Hematopoietic multipotent progenitor cell treated with erythropoietin and hydrocortisone succinate and interleukin-3 and kit ligand, for 4 days (in vitro differentiated cells): Measurements from ENCODE around the gene CNTNAP5.

ENCODE experiments used
- DNase-seq: peaks from one replicate; pipeline ENCODE4 v3.0.0-alpha.2; 2015

Gene CNTNAP5

GRCh38 chr2:124485659-124486058 is 460.6 kb downstream of the CNTNAP5 start:
- no peak for DNase-seq

DNA sequence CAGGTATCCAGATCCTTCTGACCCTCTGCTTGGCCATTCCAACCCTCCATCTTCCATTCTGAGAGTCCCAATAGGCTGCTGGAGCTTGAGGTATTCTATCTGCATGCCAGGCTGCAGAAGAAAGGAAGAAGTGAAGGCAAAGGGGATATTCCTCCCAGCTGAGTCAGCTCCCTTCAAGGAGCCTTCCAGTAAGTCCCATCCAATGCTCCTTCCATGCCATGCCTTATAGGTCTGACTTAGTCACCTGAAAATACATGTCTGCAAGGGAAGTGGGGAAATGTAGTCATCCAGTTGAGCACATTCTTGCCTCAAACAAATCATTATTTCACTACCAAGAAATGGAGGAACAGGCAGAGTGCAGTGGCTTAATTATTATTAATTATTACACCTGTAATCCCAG is 464.6 kb downstream of the CNTNAP5 start:
- DNase-seq: no peak

DNA sequence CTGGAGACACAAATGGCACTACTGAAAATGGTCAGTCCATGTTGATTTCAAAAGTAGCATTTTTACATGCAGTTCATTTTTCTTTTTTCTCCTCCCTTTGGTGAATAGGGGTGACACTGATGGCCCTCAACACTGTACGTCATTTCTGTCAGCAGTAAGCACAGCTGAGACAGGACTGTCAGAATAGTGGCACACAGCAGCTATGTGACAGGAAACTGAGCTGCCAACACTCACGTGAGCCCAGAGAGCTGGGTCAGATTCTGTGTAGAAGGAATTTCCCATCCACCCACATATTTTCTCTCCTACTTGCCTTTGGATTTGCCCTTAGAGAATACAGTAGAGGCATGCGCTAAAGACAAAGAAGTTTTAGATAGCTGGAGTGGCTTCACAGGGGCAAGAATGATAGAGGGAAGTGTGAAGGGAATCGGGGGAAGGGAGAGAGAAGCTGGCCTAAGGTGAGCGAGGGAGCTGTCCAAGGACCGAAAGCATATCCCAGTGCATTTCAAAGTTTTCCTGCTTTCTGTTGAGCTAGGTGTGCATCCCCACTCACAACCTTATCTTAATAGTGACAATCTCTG is 476.6 kb downstream of the CNTNAP5 start:
- no peak for DNase-seq

DNA sequence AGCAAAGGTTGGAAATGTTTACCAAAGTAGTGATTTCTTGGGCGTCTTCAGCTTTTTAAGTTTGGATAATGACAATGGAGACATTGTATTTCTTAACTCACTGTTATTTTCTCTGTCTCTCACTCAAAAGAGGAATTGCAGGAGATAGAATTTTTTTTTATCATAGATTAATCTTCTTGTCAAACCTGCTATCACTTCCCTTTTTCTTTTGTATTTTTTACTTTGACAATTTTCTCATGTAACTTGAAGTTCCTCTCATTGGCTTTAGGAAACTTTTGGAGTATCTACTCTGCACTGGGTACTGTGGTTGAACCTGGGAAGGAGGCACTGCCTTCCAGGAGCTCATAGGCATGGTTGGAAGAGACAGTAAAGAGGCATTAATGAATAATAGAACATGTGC is 489.1 kb downstream of the CNTNAP5 start:
- DNase-seq: peak; percentile 27

GRCh38 chr2:124520953-124521352 is 495.9 kb downstream of the CNTNAP5 start:
- no peak for DNase-seq

DNA sequence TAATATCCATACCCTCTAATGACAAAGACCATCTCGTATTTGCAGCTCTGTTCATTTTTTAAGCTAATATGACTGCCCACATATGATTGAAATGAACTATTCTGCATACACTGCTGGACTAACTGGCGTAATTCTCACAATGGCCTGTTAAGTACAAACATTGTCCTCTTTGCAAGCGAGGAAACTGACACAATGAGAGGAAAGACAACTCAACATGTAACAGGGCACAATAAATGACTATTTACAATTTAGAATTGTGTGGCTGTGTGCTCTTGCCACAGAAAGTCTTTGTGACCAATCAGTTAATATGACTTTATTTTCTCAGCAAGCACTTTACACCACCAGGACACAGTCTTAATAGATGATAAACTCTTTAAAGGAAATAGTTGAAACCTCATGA is 498.0 kb downstream of the CNTNAP5 start:
- DNase-seq: no peak

GRCh38 chr2:124524155-124524915 is 499.2 kb downstream of the CNTNAP5 start:
- DNase-seq: no peak

- DNase-seq: no peak
Measured at GRCh38 chr2:124526221-124526620, 501.1 kb downstream of the CNTNAP5 start.

DNA sequence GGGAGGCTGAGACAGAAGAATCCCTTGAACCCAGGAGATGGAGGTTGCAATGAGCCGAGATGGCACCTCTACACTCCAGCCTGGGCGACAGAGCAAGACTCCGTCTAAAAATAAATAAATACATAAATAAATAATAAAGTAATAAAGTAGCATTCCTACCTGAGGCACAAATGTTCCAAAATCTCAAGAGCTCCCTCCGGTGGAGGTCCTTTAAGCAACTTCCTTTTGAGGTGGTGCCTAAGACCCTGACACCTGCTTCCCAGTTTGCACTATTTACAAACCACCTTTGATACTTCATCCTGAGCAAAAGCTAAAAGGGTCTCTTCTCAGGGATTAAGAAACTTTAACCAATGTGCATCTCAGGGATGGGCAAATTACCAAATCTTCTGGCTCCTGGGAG is 505.1 kb downstream of the CNTNAP5 start:
- DNase-seq: peak; percentile 28

- DNase-seq: no peak
Measured at GRCh38 chr2:124533226-124533954, 508.3 kb downstream of the CNTNAP5 start.

- DNase-seq: no peak
Measured at GRCh38 chr2:124534028-124534427, 508.9 kb downstream of the CNTNAP5 start.

GRCh38 chr2:124535816-124536215 is 510.7 kb downstream of the CNTNAP5 start:
- DNase-seq: no peak

- DNase-seq: no peak
Measured at GRCh38 chr2:124536591-124536990, 511.5 kb downstream of the CNTNAP5 start.

DNA sequence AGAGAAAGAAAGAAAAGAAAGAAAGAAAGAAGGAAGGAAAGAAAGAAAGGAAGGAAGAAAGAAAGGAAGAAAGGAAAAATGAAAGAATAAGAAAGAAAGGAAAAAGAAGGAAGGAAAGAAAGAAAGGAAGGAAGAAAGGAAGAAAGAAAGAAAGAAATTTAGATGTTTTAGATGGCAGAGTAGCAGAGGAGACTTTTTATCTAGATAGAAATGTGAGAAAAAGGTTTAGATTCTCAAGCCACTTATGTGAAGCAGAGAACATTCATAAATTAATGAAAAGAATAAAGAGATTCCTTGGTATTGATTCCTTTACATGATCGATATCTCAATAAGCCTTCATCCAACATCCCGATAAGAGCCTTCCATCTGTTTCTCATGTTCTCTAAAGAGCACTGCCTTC is 513.5 kb downstream of the CNTNAP5 start:
- DNase-seq: no peak

- DNase-seq: no peak
Measured at GRCh38 chr2:124540805-124541204, 515.7 kb downstream of the CNTNAP5 start.

GRCh38 chr2:124542932-124543640 is 518.0 kb downstream of the CNTNAP5 start:
- DNase-seq: no peak

- no peak for DNase-seq
Measured at GRCh38 chr2:124547700-124548099, 522.6 kb downstream of the CNTNAP5 start.

GRCh38 chr2:124558277-124558905 is 533.3 kb downstream of the CNTNAP5 start:
- no peak for DNase-seq

DNA sequence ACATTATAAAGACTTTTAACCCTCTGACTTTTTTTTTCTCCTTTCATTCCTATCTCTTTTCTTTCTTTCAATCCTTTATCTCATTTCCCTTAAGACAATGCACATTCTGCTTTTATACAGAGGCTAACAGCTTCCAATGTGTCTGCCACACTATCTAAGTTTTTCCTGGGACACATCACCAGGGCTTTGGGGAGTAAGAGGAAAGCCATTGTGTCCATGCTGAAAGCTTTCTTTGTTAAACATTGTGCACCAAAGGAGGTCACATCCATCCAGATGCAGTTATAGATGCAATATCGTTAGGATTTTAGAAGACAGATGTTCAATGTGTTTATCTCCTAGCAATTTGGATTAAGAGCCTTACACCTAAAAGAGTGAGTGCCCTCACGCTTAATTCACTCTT is 534.1 kb downstream of the CNTNAP5 start:
- DNase-seq: no peak

- DNase-seq: no peak
Measured at GRCh38 chr2:124560592-124561112, 535.6 kb downstream of the CNTNAP5 start.

DNA sequence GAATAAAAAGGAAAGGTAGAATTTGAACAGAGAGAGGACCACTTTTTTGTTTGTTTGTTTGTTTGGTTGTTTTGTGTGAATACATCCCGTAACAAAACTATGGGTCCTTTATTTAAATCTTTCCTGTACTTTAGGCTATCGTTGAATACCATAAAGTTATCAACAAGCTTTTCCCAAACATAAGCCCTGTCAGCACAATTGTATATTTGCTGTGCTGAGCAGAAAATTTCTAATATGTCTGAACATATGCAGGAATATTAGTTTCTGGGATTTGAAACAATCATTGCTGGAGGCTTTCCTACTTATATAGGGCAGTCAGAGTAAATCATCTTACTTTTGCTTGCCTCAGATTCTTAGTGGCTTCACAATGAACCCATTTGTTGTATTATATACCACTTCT is 536.4 kb downstream of the CNTNAP5 start:
- DNase-seq: no peak

DNA sequence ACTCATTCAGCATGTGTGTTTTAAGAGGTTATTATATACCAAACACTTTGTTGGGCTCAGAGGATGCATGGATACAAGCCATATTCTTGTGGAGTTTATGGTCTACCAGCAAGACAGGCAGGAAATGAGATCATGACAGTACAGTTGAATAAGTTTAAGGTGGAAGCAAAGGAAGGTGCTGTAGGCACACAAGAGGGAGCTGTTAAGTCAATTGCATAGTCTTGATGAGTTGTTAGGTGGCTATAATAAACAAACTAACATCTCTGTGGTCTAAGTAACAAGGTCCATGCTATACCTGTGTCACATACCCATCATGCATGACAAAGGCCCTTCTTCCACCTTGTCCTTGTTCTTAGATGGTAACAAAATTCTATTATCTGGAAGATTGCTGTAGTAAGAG is 538.3 kb downstream of the CNTNAP5 start:
- DNase-seq: no peak

- no peak for DNase-seq
Measured at GRCh38 chr2:124566518-124566970, 541.5 kb downstream of the CNTNAP5 start.
